Activated CD8-positive, alpha-beta T cell treated with anti-CD3 and anti-CD28 coated beads, Interleukin-2, amount 10 ng/mL, durations not matched to agents 7 days and 5 days (primary cell): ENCODE measurements around the gene GSC2. TPM values are rescaled to one million over a fixed set of nuclear protein-coding genes. Genes with fewer than 3 reads are reported as not detected.
A peak's percentile ranks its signal among the peaks of the same experiment; 100 is the strongest.

Experiments
- ATAC-seq: fragments of 150-1000 bp; cut with Tn5 transposase; one replicate; pipeline ENCODE4 v1.10.0; 2021; ENCODE audit warnings: moderate library complexity
- CTCF ChIA-PET: fragments of 350-600 bp; sonication (Branson Sonifier 250); formaldehyde crosslinking; loops from one replicate; lab custom pipeline; 2021; ENCODE audit warnings: antibody characterized with exemption; lab: Charles Lee
- POLR2A ChIA-PET: fragments of 350-600 bp; sonication (Branson Sonifier 250); formaldehyde crosslinking; loops from one replicate; lab custom pipeline; 2021; ENCODE audit warnings: antibody characterized with exemption; lab: Charles Lee
- DNase-seq: peaks from one replicate; pipeline ENCODE4 v3.0.0-alpha.2; 2020
- H3K27ac Mint-ChIP-seq: one replicate; pipeline ENCODE4 v1.8.0; 2021; ENCODE audit warnings: mild to moderate bottlenecking, mixed read lengths
- H3K27me3 Mint-ChIP-seq: one replicate; pipeline ENCODE4 v1.8.0; 2021; ENCODE audit warnings: low read depth, mixed read lengths
- H3K36me3 Mint-ChIP-seq: one replicate; pipeline ENCODE4 v1.8.0; 2021; ENCODE audit warnings: low read depth, mixed read lengths
- H3K4me1 Mint-ChIP-seq: one replicate; pipeline ENCODE4 v1.8.0; 2021; ENCODE audit warnings: low read depth, mixed read lengths
- H3K4me3 Mint-ChIP-seq: one replicate; pipeline ENCODE4 v1.8.0; 2021; ENCODE audit warnings: mild to moderate bottlenecking, mixed read lengths
- H3K9me3 Mint-ChIP-seq: one replicate; pipeline ENCODE4 v1.8.0; 2022; ENCODE audit warnings: mixed read lengths; ENCODE audit not compliant: insufficient read depth
- total RNA-seq, 2 experiments: library from RNA; stranded (reverse); gene quantifications; one replicate each; pipeline ENCODE4 v1.2.3, GENCODE V29; 2021

The GSC2 gene
- total RNA-seq, 2 experiments from 2014 or later = not detected

GRCh38 chr22:19176732-19177131, 26.6 kb upstream of the GSC2 start:
- Mint-ChIP-seq H3K36me3 (no peaks in the 10 kb centered on the region), H3K27ac (no peak overlapping the region), H3K27me3 (no peaks in the 10 kb centered on the region), H3K4me3 (peak overlapping the region; percentile 56), H3K4me1 (peaks cover 49% of the 10 kb centered on the region), H3K9me3 (no peaks in the 10 kb centered on the region)
- ChIA-PET CTCF (no interaction called here), POLR2A (no interaction called here)
- DNase-seq (no peak), ATAC-seq (no peak)

GRCh38 chr22:19176175-19176643, 26.1 kb upstream of the GSC2 start:
- no peaks in the 10 kb centered on the region for H3K9me3 Mint-ChIP-seq
- ATAC-seq (no peak), DNase-seq (no peak)
- ChIA-PET CTCF (no interaction called here), POLR2A (no interaction called here)
- peaks cover 45% of the 10 kb centered on the region for H3K4me1 Mint-ChIP-seq
- H3K27ac Mint-ChIP-seq = no peak overlapping the region
- peak overlapping the region; percentile 56 for H3K4me3 Mint-ChIP-seq
- H3K36me3 Mint-ChIP-seq = no peaks in the 10 kb centered on the region
- H3K27me3 Mint-ChIP-seq = no peaks in the 10 kb centered on the region

- H3K4me3 Mint-ChIP-seq = peak overlapping the region; percentile 27
- DNase-seq (no peak), ATAC-seq (no peak)
- H3K36me3 Mint-ChIP-seq = no peaks in the 10 kb centered on the region
- ChIA-PET CTCF (no interaction called here), POLR2A (no interaction called here)
- H3K9me3 Mint-ChIP-seq = no peaks in the 10 kb centered on the region
- peak overlapping the region; percentile 48 for H3K27ac Mint-ChIP-seq
- no peaks in the 10 kb centered on the region for H3K27me3 Mint-ChIP-seq
- peaks cover 44% of the 10 kb centered on the region for H3K4me1 Mint-ChIP-seq
Measured at GRCh38 chr22:19175602-19176174, 25.6 kb upstream of the GSC2 start.

GRCh38 chr22:19175026-19175601, 25.0 kb upstream of the GSC2 start:
- no peaks in the 10 kb centered on the region for H3K9me3 Mint-ChIP-seq
- no peaks in the 10 kb centered on the region for H3K36me3 Mint-ChIP-seq
- POLR2A ChIA-PET = no interaction called here
- CTCF ChIA-PET = no interaction called here
- H3K4me1 Mint-ChIP-seq = peaks cover 50% of the 10 kb centered on the region
- H3K27me3 Mint-ChIP-seq = peaks cover 5% of the 10 kb centered on the region
- DNase-seq (no peak), ATAC-seq (no peak)
- no peak overlapping the region for H3K27ac Mint-ChIP-seq
- no peak overlapping the region for H3K4me3 Mint-ChIP-seq

GRCh38 chr22:19174106-19175025, 24.3 kb upstream of the GSC2 start:
- Mint-ChIP-seq H3K9me3 (no peaks in the 10 kb centered on the region), H3K36me3 (no peaks in the 10 kb centered on the region), H3K27ac (peak overlapping the region; percentile 39), H3K4me1 (peaks cover 48% of the 10 kb centered on the region), H3K4me3 (no peak overlapping the region), H3K27me3 (peaks cover 11% of the 10 kb centered on the region)
- no peak for DNase-seq
- ATAC-seq = no peak
- ChIA-PET CTCF (no interaction called here), POLR2A (no interaction called here)

- Mint-ChIP-seq H3K36me3 (no peaks in the 10 kb centered on the region), H3K4me3 (peak overlapping the region; percentile 86), H3K4me1 (peaks cover 49% of the 10 kb centered on the region), H3K27ac (peak overlapping the region; percentile 91), H3K9me3 (no peaks in the 10 kb centered on the region), H3K27me3 (peaks cover 20% of the 10 kb centered on the region)
- no peak for DNase-seq
- POLR2A ChIA-PET = no interaction called here
- ATAC-seq = no peak
- CTCF ChIA-PET = no interaction called here
Measured at GRCh38 chr22:19173047-19174035, 23.2 kb upstream of the GSC2 start.

GRCh38 chr22:19172213-19173046, 22.3 kb upstream of the GSC2 start:
- Mint-ChIP-seq H3K4me1 (peaks cover 48% of the 10 kb centered on the region), H3K36me3 (no peaks in the 10 kb centered on the region), H3K27ac (peak overlapping the region; percentile 91), H3K9me3 (no peaks in the 10 kb centered on the region), H3K27me3 (peaks cover 28% of the 10 kb centered on the region), H3K4me3 (peak overlapping the region; percentile 86)
- no peak for DNase-seq
- ATAC-seq = no peak
- ChIA-PET POLR2A (no interaction called here), CTCF (no interaction called here)

- Mint-ChIP-seq H3K36me3 (no peaks in the 10 kb centered on the region), H3K9me3 (no peaks in the 10 kb centered on the region), H3K4me1 (peaks cover 37% of the 10 kb centered on the region), H3K27me3 (peaks cover 35% of the 10 kb centered on the region), H3K4me3 (peak overlapping the region; percentile 86), H3K27ac (no peak overlapping the region)
- ChIA-PET POLR2A (interaction anchor here (0.6 kb wide), 1 partner anchor 389 kb away, joined by 4 read pairs; no protein-coding TSS in a partner anchor), CTCF (interaction anchor here (1.1 kb wide), 1 partner anchor 25 kb away, joined by 4 read pairs; the partner anchor contains the start of gene ESS2)
- DNase-seq (no peak), ATAC-seq (no peak)
Measured at GRCh38 chr22:19169947-19170318, 19.8 kb upstream of the GSC2 start.

- ChIA-PET CTCF (interaction anchor here (1.1 kb wide), 1 partner anchor 25 kb away, joined by 4 read pairs; the partner anchor contains the start of gene ESS2), POLR2A (interaction anchor here (0.6 to 1.2 kb wide), 2 partner anchors 30 to 389 kb away, joined by 3 to 4 read pairs; no protein-coding TSS in a partner anchor)
- no peak for DNase-seq
- no peaks in the 10 kb centered on the region for H3K36me3 Mint-ChIP-seq
- H3K27me3 Mint-ChIP-seq = peaks cover 35% of the 10 kb centered on the region
- H3K27ac Mint-ChIP-seq = no peak overlapping the region
- peaks cover 33% of the 10 kb centered on the region for H3K4me1 Mint-ChIP-seq
- H3K9me3 Mint-ChIP-seq = no peaks in the 10 kb centered on the region
- ATAC-seq = no peak
- H3K4me3 Mint-ChIP-seq = peak overlapping the region; percentile 31
Measured at GRCh38 chr22:19169002-19169946, 19.2 kb upstream of the GSC2 start.
